22Rv1 (cell line): Measurements from ENCODE around the gene SLC25A34.

Experiments
- ZFX ChIP-seq: fragments of 450-650 bp; IDR thresholded peaks from 2 replicates; pipeline ENCODE4 v1.6.1; 2017; ENCODE audit warnings: antibody characterized with exemption, borderline replicate concordance
- TF ChIP-seq, protein P1 (sequence below): fragments of 450-650 bp; IDR thresholded peaks from 2 replicates; pipeline ENCODE4 v1.5.1; 2017; ENCODE audit warnings: mild to moderate bottlenecking

GRCh38 chr1:15692121-15692682 is 43.9 kb upstream of the SLC25A34 start:
- TF ChIP-seq, protein P1, sequence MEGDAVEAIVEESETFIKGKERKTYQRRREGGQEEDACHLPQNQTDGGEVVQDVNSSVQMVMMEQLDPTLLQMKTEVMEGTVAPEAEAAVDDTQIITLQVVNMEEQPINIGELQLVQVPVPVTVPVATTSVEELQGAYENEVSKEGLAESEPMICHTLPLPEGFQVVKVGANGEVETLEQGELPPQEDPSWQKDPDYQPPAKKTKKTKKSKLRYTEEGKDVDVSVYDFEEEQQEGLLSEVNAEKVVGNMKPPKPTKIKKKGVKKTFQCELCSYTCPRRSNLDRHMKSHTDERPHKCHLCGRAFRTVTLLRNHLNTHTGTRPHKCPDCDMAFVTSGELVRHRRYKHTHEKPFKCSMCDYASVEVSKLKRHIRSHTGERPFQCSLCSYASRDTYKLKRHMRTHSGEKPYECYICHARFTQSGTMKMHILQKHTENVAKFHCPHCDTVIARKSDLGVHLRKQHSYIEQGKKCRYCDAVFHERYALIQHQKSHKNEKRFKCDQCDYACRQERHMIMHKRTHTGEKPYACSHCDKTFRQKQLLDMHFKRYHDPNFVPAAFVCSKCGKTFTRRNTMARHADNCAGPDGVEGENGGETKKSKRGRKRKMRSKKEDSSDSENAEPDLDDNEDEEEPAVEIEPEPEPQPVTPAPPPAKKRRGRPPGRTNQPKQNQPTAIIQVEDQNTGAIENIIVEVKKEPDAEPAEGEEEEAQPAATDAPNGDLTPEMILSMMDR = no peak
- no peak for TF ChIP-seq ZFX
